Measurements from ENCODE around the gene GHR. TPM values are rescaled to one million over a fixed set of nuclear protein-coding genes. Genes with fewer than 3 reads are reported as not detected.
"Not testable (repeated sequence)": the region's sequence is repeated elsewhere in the genome, so short reads cannot be mapped to it uniquely, and the experiment has no call there.

The GHR gene
- polyA plus RNA-seq, 3 donors, result 17.9 to 24.0 (median 23.9) TPM

- DNase-seq (ENCODE audit: low read depth in 3 of 3, low spot score in 2 of 3), result no peak
Observed at GRCh38 chr5:42680046-42680445, 256.8 kb downstream of the GHR start.

- not testable (repeated sequence) for DNase-seq (ENCODE audit: low read depth in 3 of 3, low spot score in 2 of 3)
Observed at GRCh38 chr5:42685078-42685477, 261.8 kb downstream of the GHR start.

GRCh38 chr5:42689391-42689790 lies 266.2 kb downstream of the GHR start:
- no peak for DNase-seq (ENCODE audit: low read depth in 3 of 3, low spot score in 2 of 3)

- no peak for DNase-seq (ENCODE audit: low read depth in 3 of 3, low spot score in 2 of 3)
Observed at GRCh38 chr5:42691413-42691937, 268.2 kb downstream of the GHR start.

- DNase-seq (ENCODE audit: low read depth in 3 of 3, low spot score in 2 of 3), result no peak
Observed at GRCh38 chr5:42701351-42702059, 278.3 kb downstream of the GHR start.

- DNase-seq (ENCODE audit: low read depth in 3 of 3, low spot score in 2 of 3), result no peak
Observed at GRCh38 chr5:42703238-42703637, 280.0 kb downstream of the GHR start.

GRCh38 chr5:42715785-42716184 lies 292.5 kb downstream of the GHR start:
- no peak for DNase-seq (ENCODE audit: low read depth in 3 of 3, low spot score in 2 of 3)

GRCh38 chr5:42718591-42718990 lies 295.4 kb downstream of the GHR start:
- DNase-seq (ENCODE audit: low read depth in 3 of 3, low spot score in 2 of 3), result no peak

GRCh38 chr5:42719034-42719433 lies 295.8 kb downstream of the GHR start:
- DNase-seq (ENCODE audit: low read depth in 3 of 3, low spot score in 2 of 3), result no peak

- DNase-seq (ENCODE audit: low read depth in 3 of 3, low spot score in 2 of 3), result no peak
Observed at GRCh38 chr5:42720251-42720650, 297.0 kb downstream of the GHR start.

GRCh38 chr5:42721484-42721883 lies 298.2 kb downstream of the GHR start:
- DNase-seq (ENCODE audit: low read depth in 3 of 3, low spot score in 2 of 3), result no peak

GRCh38 chr5:42734531-42735058 lies 311.4 kb downstream of the GHR start:
- not testable (repeated sequence) for DNase-seq (ENCODE audit: low read depth in 3 of 3, low spot score in 2 of 3)

- DNase-seq (ENCODE audit: low read depth in 3 of 3, low spot score in 2 of 3), result no peak
Observed at GRCh38 chr5:42740920-42741319, 317.7 kb downstream of the GHR start.

GRCh38 chr5:42745426-42745825 lies 322.2 kb downstream of the GHR start:
- no peak for DNase-seq (ENCODE audit: low read depth in 3 of 3, low spot score in 2 of 3)

GRCh38 chr5:42745856-42746255 lies 322.6 kb downstream of the GHR start:
- no peak for DNase-seq (ENCODE audit: low read depth in 3 of 3, low spot score in 2 of 3)

GRCh38 chr5:42749020-42749419 lies 325.8 kb downstream of the GHR start:
- no peak for DNase-seq (ENCODE audit: low read depth in 3 of 3, low spot score in 2 of 3)

GRCh38 chr5:42750507-42750906 lies 327.3 kb downstream of the GHR start:
- no peak for DNase-seq (ENCODE audit: low read depth in 3 of 3, low spot score in 2 of 3)

GRCh38 chr5:42751044-42751443 lies 327.8 kb downstream of the GHR start:
- DNase-seq (ENCODE audit: low read depth in 3 of 3, low spot score in 2 of 3), result no peak

GRCh38 chr5:42753099-42753498 lies 329.9 kb downstream of the GHR start:
- no peak for DNase-seq (ENCODE audit: low read depth in 3 of 3, low spot score in 2 of 3)

- DNase-seq (ENCODE audit: low read depth in 3 of 3, low spot score in 2 of 3), result no peak
Observed at GRCh38 chr5:42756606-42757601, 333.7 kb downstream of the GHR start, which contains the start of gene CCDC152. CCDC152 (plus strand) TSS chr5:42756818; CDS start chr5:42759122, 2,304 bp downstream.

- DNase-seq (ENCODE audit: low read depth in 3 of 3, low spot score in 2 of 3), result no peak
Observed at GRCh38 chr5:42759456-42759855, 336.2 kb downstream of the GHR start.
